Measurements from ENCODE around the gene LGSN. TPM values are rescaled to one million over a fixed set of nuclear protein-coding genes. Genes with fewer than 3 reads are reported as not detected.

LGSN gene
- total and polyA plus RNA-seq, 2 of the 13 experiments (the other 11 are each of a cell fraction or from before 2014, with no cell fraction given): 0.13 to 0.63 TPM

- peak; percentile 84 for TF ChIP-seq CTCF (CRISPR knock-in tag; IDR thresholded peaks at IDR 0.05)
- no peak for TF ChIP-seq IKZF4 (CRISPR knock-in tag; IDR thresholded peaks at IDR 0.05; ENCODE audit: borderline replicate concordance, low read depth, not compliant biosample characterization)
- no peak for TF ChIP-seq MAFF (IDR thresholded peaks at IDR 0.05; ENCODE audit: low read depth, low read length)
- 0 out of 2 replicates have a peak, but pooled peaks have one; percentile 26 for TF ChIP-seq THRA (CRISPR knock-in tag; IDR thresholded peaks at IDR 0.05; ENCODE audit: borderline replicate concordance)
- TF ChIP-seq STAG1 (CRISPR knock-in tag; IDR thresholded peaks at IDR 0.05): peak; percentile 95
- no peak for TF ChIP-seq ZNF207 (IDR thresholded peaks at IDR 0.05; ENCODE audit: borderline replicate concordance)
- TF ChIP-seq ZNF276 (CRISPR knock-in tag; IDR thresholded peaks at IDR 0.05; ENCODE audit: low read depth): no peak
- no peak for TF ChIP-seq DMAP1 (CRISPR knock-in tag; IDR thresholded peaks at IDR 0.05)
- no peak for TF ChIP-seq ERF (CRISPR knock-in tag; IDR thresholded peaks at IDR 0.05)
- TF ChIP-seq ZNF724P (CRISPR knock-in tag; IDR thresholded peaks at IDR 0.05; ENCODE audit: borderline replicate concordance): no peak
- TF ChIP-seq ZFP41 (CRISPR knock-in tag; IDR thresholded peaks at IDR 0.05; ENCODE audit: borderline replicate concordance): no peak
- TF ChIP-seq ZNF335 (CRISPR knock-in tag; IDR thresholded peaks at IDR 0.05): no peak
- 0 out of 2 replicates have a peak, but pooled peaks have one; percentile 30 for TF ChIP-seq ZNF644 (CRISPR knock-in tag; IDR thresholded peaks at IDR 0.05; ENCODE audit: low read depth)
- TF ChIP-seq RAD21 (CRISPR knock-in tag; IDR thresholded peaks at IDR 0.05): peak; percentile 73
- TF ChIP-seq ZSCAN20 (CRISPR knock-in tag; IDR thresholded peaks at IDR 0.05; ENCODE audit: borderline replicate concordance): no peak
- no peak for TF ChIP-seq ZKSCAN8 (CRISPR knock-in tag; IDR thresholded peaks at IDR 0.05; ENCODE audit: borderline replicate concordance)
- no peak for TF ChIP-seq PITX1 (CRISPR knock-in tag; IDR thresholded peaks at IDR 0.05)
- TF ChIP-seq SMARCE1 (IDR thresholded peaks at IDR 0.05; ENCODE audit: borderline replicate concordance): no peak
- no peak for TF ChIP-seq PBX3 (CRISPR knock-in tag; IDR thresholded peaks at IDR 0.05; ENCODE audit: borderline replicate concordance)
- peak; percentile 56 for TF ChIP-seq TEAD3 (CRISPR knock-in tag; optimal IDR thresholded peaks at IDR 0.05; ENCODE audit: borderline replicate concordance)
- no peak for TF ChIP-seq POGK (CRISPR knock-in tag; conservative IDR thresholded peaks at IDR 0.05)
- TF ChIP-seq ZNF33B (CRISPR knock-in tag; IDR thresholded peaks at IDR 0.05): no peak
- TF ChIP-seq ZEB1 (IDR thresholded peaks at IDR 0.05; ENCODE audit: insufficient replicate concordance, low read depth): no peak
- TF ChIP-seq NFKBIZ (CRISPR knock-in tag; IDR thresholded peaks at IDR 0.05): no peak
Observed at GRCh38 chr6:63307581-63308246, 12.1 kb downstream of the LGSN start (continued).

Measured in HepG2 (cell line).